ENCODE measurements around the gene CASP5. TPM values are rescaled to one million over a fixed set of nuclear protein-coding genes. Genes with fewer than 3 reads are reported as not detected.

CASP5 gene
- total RNA-seq, 1 donor = not detected

GRCh38 chr11:105054723-105055493 is 31.9 kb upstream of the CASP5 start:
- H3K4me3 ChIP-seq (ENCODE audit: low read depth, low read length) = no peak overlapping the region
- no peak for DNase-seq (ENCODE audit: low read depth)
- TF ChIP-seq CTCF (IDR thresholded peaks at IDR 0.05; ENCODE audit: insufficient read depth, low read length) = no peak

GRCh38 chr11:105052487-105052886 is 29.5 kb upstream of the CASP5 start:
- H3K4me3 ChIP-seq (ENCODE audit: low read depth, low read length) = no peak overlapping the region
- TF ChIP-seq CTCF (IDR thresholded peaks at IDR 0.05; ENCODE audit: insufficient read depth, low read length) = no peak
- DNase-seq (ENCODE audit: low read depth) = no peak

GRCh38 chr11:105051559-105051958 is 28.6 kb upstream of the CASP5 start:
- no peak overlapping the region for H3K4me3 ChIP-seq (ENCODE audit: low read depth, low read length)
- TF ChIP-seq CTCF (IDR thresholded peaks at IDR 0.05; ENCODE audit: insufficient read depth, low read length) = no peak
- no peak for DNase-seq (ENCODE audit: low read depth)

- DNase-seq (ENCODE audit: low read depth) = no peak
- TF ChIP-seq CTCF (IDR thresholded peaks at IDR 0.05; ENCODE audit: insufficient read depth, low read length) = no peak
- no peak overlapping the region for H3K4me3 ChIP-seq (ENCODE audit: low read depth, low read length)
These were observed 26.5 kb upstream of the CASP5 start for GRCh38 chr11:105049481-105049880.

- DNase-seq (ENCODE audit: low read depth) = peak; percentile 98
- no peak overlapping the region for H3K4me3 ChIP-seq (ENCODE audit: low read depth, low read length)
- TF ChIP-seq CTCF (IDR thresholded peaks at IDR 0.05; ENCODE audit: insufficient read depth, low read length) = no peak
These were observed 24.1 kb upstream of the CASP5 start for GRCh38 chr11:105046898-105047579.

GRCh38 chr11:105045676-105046296 is 22.8 kb upstream of the CASP5 start:
- H3K4me3 ChIP-seq (ENCODE audit: low read depth, low read length) = peak overlapping the region; percentile 58
- no peak for TF ChIP-seq CTCF (IDR thresholded peaks at IDR 0.05; ENCODE audit: insufficient read depth, low read length)
- DNase-seq (ENCODE audit: low read depth) = peak; percentile 46

- peak within 1 kb of the TSS; percentile 58 for H3K4me3 ChIP-seq (ENCODE audit: low read depth, low read length)
- DNase-seq (ENCODE audit: low read depth) = peak; percentile 83
These were observed 21.9 kb upstream of the CASP5 start, which contains the start of gene CARD16 for GRCh38 chr11:105044557-105045524. TSS of gene CARD16 (minus strand) at chr11:105045335. CDS start at chr11:105045297, 38 bp downstream.
